H1 (cell line): Measurements from ENCODE around the gene CACNA1B. TPM values are rescaled to one million over a fixed set of nuclear protein-coding genes. Genes with fewer than 3 reads are reported as not detected.

Experiments
- CTCF ChIA-PET: fragments of 300-600 bp; sonication (Branson Sonifier 250); formaldehyde crosslinking; loops from one replicate; lab custom pipeline; 2021; ENCODE audit not compliant: partially characterized antibody; lab: Charles Lee
- POLR2A ChIA-PET: fragments of 300-600 bp; sonication (Branson Sonifier 250); formaldehyde crosslinking; loops from one replicate; lab custom pipeline; 2021; ENCODE audit warnings: inconsistent platforms; ENCODE audit not compliant: partially characterized antibody; lab: Charles Lee
- DNase-seq, 2 experiments: peaks; one replicate each; pipeline versions ENCODE4 v3.0.0 to v3.0.0-alpha.2; 2010 to 2022; ENCODE audit warnings: low spot score in 2 of 2, low read depth in 1 of 2, mixed read lengths in 1 of 2
- FAIRE-seq: peaks from 2 replicates; lab custom pipeline; 2011; peaks lifted over from hg19 to GRCh38; lab: Jason Lieb, UNC
- H2AFZ ChIP-seq: 2 replicates; pipeline ENCODE4 v1.8.1; 2012; ENCODE audit warnings: low read length, inconsistent platforms
- H2AK5ac ChIP-seq: 2 replicates; pipeline ENCODE4 v1.6.1; 2013; ENCODE audit warnings: low read depth, low read length
- H2BK120ac ChIP-seq: replicated peaks from 2 replicates; pipeline ENCODE3; 2013; ENCODE audit warnings: low read depth, low read length, inconsistent platforms
- H2BK12ac ChIP-seq: 2 replicates; pipeline ENCODE4 v1.6.1; 2013; ENCODE audit warnings: low read depth, low read length
- H2BK15ac ChIP-seq: 2 replicates; pipeline ENCODE4 v1.6.1; 2013; ENCODE audit warnings: low read length
- H2BK20ac ChIP-seq: 2 replicates; pipeline ENCODE4 v1.6.1; 2013; ENCODE audit warnings: low read length
- H2BK5ac ChIP-seq: 2 replicates; pipeline ENCODE4 v1.6.1; 2013; ENCODE audit warnings: low read depth, low read length
- H3K14ac ChIP-seq: 2 replicates; pipeline ENCODE4 v1.6.1; 2013; ENCODE audit warnings: inconsistent platforms; ENCODE audit not compliant: insufficient read length
- H3K18ac ChIP-seq: 2 replicates; pipeline ENCODE4 v1.6.1; 2013; ENCODE audit warnings: low read length; ENCODE audit errors: extremely low read depth
- H3K23ac ChIP-seq: 2 replicates; pipeline ENCODE4 v1.6.1; 2013; ENCODE audit warnings: inconsistent platforms; ENCODE audit not compliant: insufficient read length
- H3K23me2 ChIP-seq: 2 replicates; pipeline ENCODE4 v1.6.1; 2013; ENCODE audit warnings: low read depth, low read length
- H3K27ac ChIP-seq: 2 replicates; pipeline ENCODE4 v1.6.1; 2011; ENCODE audit warnings: low read depth, low read length, inconsistent platforms
- H3K27me3 ChIP-seq, 4 experiments: replicated peaks in 1 of 4; 1 replicate in 1 of 4; 2 replicates in 3 of 4; pipeline versions ENCODE4 v1.6.1 to v1.8.1; 2011 to 2013; ENCODE audit warnings: low read length in 3 of 4, mild to moderate bottlenecking in 3 of 4, inconsistent platforms in 2 of 4, mixed read lengths in 2 of 4, moderate library complexity in 1 of 4; ENCODE audit not compliant: control insufficient read depth in 3 of 4, insufficient read depth in 3 of 4; ENCODE audit errors: extremely low read depth in 1 of 4
- H3K36me3 ChIP-seq, 4 experiments: 2 replicates each; pipeline versions ENCODE4 v1.6.1 to v1.8.1; 2011 to 2013; ENCODE audit warnings: mild to moderate bottlenecking in 4 of 4, low read length in 3 of 4, moderate library complexity in 2 of 4, control low read depth in 1 of 4, inconsistent platforms in 1 of 4; ENCODE audit not compliant: insufficient read depth in 4 of 4, control insufficient read depth in 2 of 4
- H3K4ac ChIP-seq: replicated peaks from 2 replicates; pipeline ENCODE3; 2013; ENCODE audit warnings: low read length, low read depth, mixed read lengths, inconsistent platforms; ENCODE audit not compliant: insufficient read length
- H3K4me1 ChIP-seq, 4 experiments: replicated peaks in 1 of 4; 1 replicate in 1 of 4; 2 replicates in 3 of 4; pipeline versions ENCODE4 v1.6.1 to v1.8.1; 2011 to 2013; ENCODE audit warnings: low read length in 3 of 4, inconsistent platforms in 2 of 4, mixed read lengths in 1 of 4; ENCODE audit not compliant: insufficient read depth in 4 of 4, control insufficient read depth in 3 of 4
- H3K4me2 ChIP-seq, 2 experiments: 2 replicates each; pipeline versions ENCODE4 v1.6.1 to v1.8.1; 2011 to 2013; ENCODE audit warnings: low read depth in 2 of 2, low read length in 2 of 2, control low read depth in 1 of 2, inconsistent platforms in 1 of 2, mild to moderate bottlenecking in 1 of 2; ENCODE audit not compliant: insufficient read depth in 1 of 2
- H3K4me3 ChIP-seq, 4 experiments: fragments of 200-600, 300-600 bp in 1 of 4; sonication (generic), shearing (Covaris generic), sonication (Bioruptor Twin) in 1 of 4; 2 replicates each; pipeline versions ENCODE4 v1.5.1 to v1.8.1; 2011 to 2016; ENCODE audit warnings: low read length in 4 of 4, low read depth in 3 of 4, control low read depth in 2 of 4, inconsistent platforms in 2 of 4, mild to moderate bottlenecking in 2 of 4, mixed read lengths in 1 of 4, moderate library complexity in 1 of 4; ENCODE audit not compliant: insufficient read depth in 2 of 4; ENCODE audit errors: extremely low read depth in 1 of 4
- H3K56ac ChIP-seq: replicated peaks from 2 replicates; pipeline ENCODE3; 2013; ENCODE audit warnings: low read depth, mild to moderate bottlenecking, mixed read lengths, low read length, inconsistent platforms; ENCODE audit not compliant: insufficient read length
- H3K79me1 ChIP-seq: 2 replicates; pipeline ENCODE4 v1.6.1; 2013; ENCODE audit warnings: low read depth, low read length, control low read depth
- H3K79me2 ChIP-seq, 2 experiments: 2 replicates each; pipeline versions ENCODE4 v1.6.1 to v1.8.1; 2012 to 2013; ENCODE audit warnings: low read length in 2 of 2, mild to moderate bottlenecking in 2 of 2, inconsistent platforms in 1 of 2; ENCODE audit not compliant: insufficient read depth in 2 of 2, control insufficient read depth in 1 of 2
- H3K9ac ChIP-seq, 4 experiments: replicated peaks in 1 of 4; 1 replicate in 1 of 4; 2 replicates in 3 of 4; pipeline versions ENCODE4 v1.6.1 to v1.8.1; 2011 to 2013; ENCODE audit warnings: low read depth in 3 of 4, low read length in 3 of 4, control low read depth in 2 of 4, mild to moderate bottlenecking in 2 of 4, moderate library complexity in 2 of 4, inconsistent platforms in 1 of 4; ENCODE audit errors: extremely low read depth in 1 of 4
- H3K9me3 ChIP-seq, 2 experiments: 2 replicates each; pipeline versions ENCODE4 v1.6.1 to v1.8.1; 2012 to 2013; ENCODE audit warnings: mild to moderate bottlenecking in 2 of 2, moderate library complexity in 2 of 2, control low read depth in 1 of 2, inconsistent platforms in 1 of 2, low read depth in 1 of 2, low read length in 1 of 2, mixed read lengths in 1 of 2; ENCODE audit not compliant: insufficient read depth in 2 of 2
- H4K20me1 ChIP-seq, 2 experiments: replicated peaks in 1 of 2; 2 replicates each; pipeline versions ENCODE3 to v1.8.1; 2011 to 2013; ENCODE audit warnings: inconsistent platforms in 2 of 2, low read length in 2 of 2, mild to moderate bottlenecking in 1 of 2; ENCODE audit not compliant: insufficient read depth in 2 of 2, control insufficient read depth in 1 of 2
- H4K5ac ChIP-seq: 2 replicates; pipeline ENCODE4 v1.6.1; 2013; ENCODE audit warnings: low read length, low read depth, mixed read lengths, inconsistent platforms; ENCODE audit not compliant: insufficient read length
- H4K8ac ChIP-seq: 2 replicates; pipeline ENCODE4 v1.8.0; 2013; ENCODE audit warnings: mild to moderate bottlenecking, moderate library complexity, low read length, inconsistent platforms; ENCODE audit not compliant: insufficient read depth; ENCODE audit errors: extremely low read depth
- H4K91ac ChIP-seq: replicated peaks from 2 replicates; pipeline ENCODE3; 2013; ENCODE audit warnings: low read length, mixed read lengths, inconsistent platforms; ENCODE audit not compliant: insufficient read length
- BCL11A ChIP-seq, 2 experiments: IDR thresholded peaks; one replicate each; pipeline ENCODE4 v1.6.1; 2011; ENCODE audit warnings: low read depth in 2 of 2, low read length in 2 of 2, mild to moderate bottlenecking in 2 of 2
- BRCA1 ChIP-seq: IDR thresholded peaks from 2 replicates; pipeline ENCODE4 v1.6.1; 2012; ENCODE audit warnings: low read depth, low read length, improper control_type of control experiment
- CBX5 ChIP-seq: fragments of 300-800, 300-1000 bp; sonication (generic); IDR thresholded peaks from 2 replicates; pipeline ENCODE4 v1.7.1; 2016; ENCODE audit warnings: antibody characterized with exemption, low read length, low read depth
- CEBPB ChIP-seq: IDR thresholded peaks from 2 replicates; pipeline ENCODE4 v1.6.1; 2012; ENCODE audit warnings: low read depth, low read length
- FOSL1 ChIP-seq: IDR thresholded peaks from 2 replicates; pipeline ENCODE4 v1.6.1; 2011; ENCODE audit warnings: mild to moderate bottlenecking, low read depth, low read length, moderate library complexity; ENCODE audit not compliant: insufficient read depth
- HDAC2 ChIP-seq, 2 experiments: fragments of 300-600 bp in 1 of 2; sonication (generic) in 1 of 2; IDR thresholded peaks; 2 replicates each; pipeline ENCODE4 v1.6.1; 2011 to 2012; ENCODE audit warnings: low read depth in 2 of 2, low read length in 2 of 2, mild to moderate bottlenecking in 2 of 2, moderate library complexity in 2 of 2, borderline replicate concordance in 1 of 2, inconsistent platforms in 1 of 2
- MAFK ChIP-seq: IDR thresholded peaks from 2 replicates; pipeline ENCODE4 v1.6.1; 2012; ENCODE audit warnings: low read depth, mild to moderate bottlenecking, improper control_type of control experiment, low read length
- PHF8 ChIP-seq: fragments of 200-600 bp; sonication (generic); conservative IDR thresholded peaks from 2 replicates; pipeline ENCODE4 v1.7.1; 2012; ENCODE audit warnings: low read depth, mild to moderate bottlenecking, inconsistent platforms, low read length, moderate library complexity
- POLR2AphosphoS5 ChIP-seq: IDR thresholded peaks from 2 replicates; pipeline ENCODE4 v1.6.1; 2011; ENCODE audit warnings: low read depth, low read length
- RBBP5 ChIP-seq: IDR thresholded peaks from 2 replicates; pipeline ENCODE4 v1.7.1; 2012; ENCODE audit warnings: low read depth, mild to moderate bottlenecking, inconsistent platforms, low read length, moderate library complexity, borderline replicate concordance
- SAP30 ChIP-seq: fragments of 300-600 bp; sonication (generic); IDR thresholded peaks from 2 replicates; pipeline ENCODE4 v1.7.1; 2012; ENCODE audit warnings: low read length, moderate library complexity, mild to moderate bottlenecking, inconsistent platforms; ENCODE audit not compliant: insufficient read depth, insufficient replicate concordance
- SIRT6 ChIP-seq: IDR thresholded peaks from one replicate; pipeline ENCODE4 v1.7.1; 2012; ENCODE audit warnings: low read length, inconsistent platforms
- YY1 ChIP-seq: IDR thresholded peaks from 2 replicates; pipeline ENCODE4 v1.6.1; 2011; ENCODE audit warnings: low read depth, mild to moderate bottlenecking, low read length
- WGBS, 2 experiments: shearing (Covaris generic) in 1 of 2; methylation state at CpG; one replicate each; pipeline versions ENCODE4 v1.1.6 to v1.1.7; 2013 to 2015; ENCODE audit warnings: low lambda C conversion rate in 2 of 2, mixed read lengths in 2 of 2, inconsistent platforms in 1 of 2, low coverage in 1 of 2, missing lambda C conversion rate in 1 of 2; ENCODE audit not compliant: insufficient replicate concordance in 2 of 2, insufficient coverage in 1 of 2, insufficient read length in 1 of 2; ENCODE audit errors: extremely low coverage in 1 of 2, missing lambda C conversion rate in 1 of 2; 5-methylcytosine and 5-hydroxymethylcytosine counted together
- polyA plus RNA-seq, 7 experiments: library from polyadenylated mRNA; depleted of rRNA in 3 of 7; stranded (reverse) in 5 of 7; unstranded in 2 of 7; fragments of >200 nt in 5 of 7; fragments of 200-250 nt in 2 of 7; gene quantifications; 1 replicate in 5 of 7; 2 replicates in 1 of 7; 4 replicates in 1 of 7; pipeline versions ENCODE4 v1.2.1 to v1.2.3, GENCODE V29; 2011 to 2013; ENCODE audit warnings: missing spikeins in 2 of 7, mixed read lengths in 2 of 7
- total RNA-seq: library from RNA; stranded (reverse); fragmentation: NEBNext Ultra II Directional; extraction: Animal tissue kit (Norgen Biotek cat#: 25700); gene quantifications from 2 replicates; pipeline ENCODE4 v1.2.1, GENCODE V29; 2021
- TF ChIP-seq, protein P1 (sequence below): IDR thresholded peaks from 2 replicates; pipeline ENCODE4 v1.6.1; 2012; ENCODE audit warnings: inconsistent platforms

Gene CACNA1B
- total and polyA plus RNA-seq, 2 of the 8 experiments (the other 6 are each of a cell fraction or from before 2014, with no cell fraction given), result 1.5 to 5.7 TPM

DNA sequence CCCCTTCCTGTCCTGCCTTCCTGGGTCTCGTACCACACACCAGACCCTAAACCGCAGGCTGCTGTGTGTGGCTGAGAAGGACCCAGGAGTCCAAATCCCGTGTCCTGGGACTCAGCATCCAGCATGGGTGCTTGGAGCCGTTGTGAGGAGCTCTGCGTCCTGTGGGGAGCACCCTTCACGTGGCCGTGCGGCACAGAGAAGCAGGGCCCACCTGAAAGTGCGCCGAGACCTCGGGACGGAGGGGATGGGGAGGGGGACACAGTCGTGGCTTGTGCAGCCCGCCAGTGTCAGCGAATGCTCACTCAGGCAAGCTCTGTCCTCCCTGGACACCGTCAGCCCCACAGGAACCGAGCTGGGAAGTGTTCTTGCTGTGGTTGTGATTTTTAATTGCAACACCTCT is 244.6 kb downstream of the CACNA1B start:
- Histone ChIP-seq H3K27ac (no peak overlapping the region), H2AK5ac (no peak overlapping the region), H3K4me1 (no peaks in the 10 kb centered on the region), H2BK5ac (no peak overlapping the region), H3K23me2 (no peaks in the 10 kb centered on the region; the same call in 1 of the 2 replicates), H3K18ac (no peak overlapping the region), H3K9ac (no peak overlapping the region), H3K36me3 (peaks cover 0 to 8% (median 0%) of the 10 kb centered on the region in 4 experiments; a peak in 1 of 8 replicates), H2BK120ac (no peak overlapping the region), H3K4me3 (no peak overlapping the region), H4K91ac (no peak overlapping the region), H3K4ac (no peak overlapping the region), H4K20me1 (no peaks in the 10 kb centered on the region), H3K9me3 (peaks cover 62 to 83% of the 10 kb centered on the region in 2 experiments), H3K4me2 (no peak overlapping the region), H3K14ac (no peak overlapping the region), H3K56ac (no peak overlapping the region), H3K27me3 (no peaks in the 10 kb centered on the region), H4K8ac (no peak overlapping the region), H2BK12ac (no peak overlapping the region), H4K5ac (no peak overlapping the region), H2AFZ (no peak overlapping the region), H3K23ac (no peak overlapping the region), H3K79me1 (no peaks in the 10 kb centered on the region), H2BK15ac (no peak overlapping the region), H2BK20ac (no peak overlapping the region), H3K79me2 (no peaks in the 10 kb centered on the region)
- POLR2A ChIA-PET, result no interaction called here
- FAIRE-seq (no peak), DNase-seq (no peak)
- WGBS, 2 experiments, result 84% methylated on average over 10 of the region's 17 CpGs; no CpG with 5 or more reads in 1 of the 2 experiments
- CTCF ChIA-PET, result no interaction called here
- TF ChIP-seq BRCA1, result no peak
- TF ChIP-seq YY1, result no peak
- TF ChIP-seq CEBPB, result no peak
- no peak for TF ChIP-seq HDAC2 (IDR thresholded peaks at IDR 0.05; ENCODE audit: borderline replicate concordance in 1 of 2, low read depth in 2 of 2, low read length in 2 of 2)
- TF ChIP-seq PHF8, result no peak
- TF ChIP-seq POLR2AphosphoS5, result no peak
- TF ChIP-seq BCL11A (IDR thresholded peaks at IDR 0.05; ENCODE audit: low read depth in 2 of 2, low read length in 2 of 2), result no peak
- TF ChIP-seq FOSL1, result no peak
- no peak for TF ChIP-seq SAP30
- no peak for TF ChIP-seq RBBP5
- no peak for TF ChIP-seq CBX5
- TF ChIP-seq, protein P1, sequence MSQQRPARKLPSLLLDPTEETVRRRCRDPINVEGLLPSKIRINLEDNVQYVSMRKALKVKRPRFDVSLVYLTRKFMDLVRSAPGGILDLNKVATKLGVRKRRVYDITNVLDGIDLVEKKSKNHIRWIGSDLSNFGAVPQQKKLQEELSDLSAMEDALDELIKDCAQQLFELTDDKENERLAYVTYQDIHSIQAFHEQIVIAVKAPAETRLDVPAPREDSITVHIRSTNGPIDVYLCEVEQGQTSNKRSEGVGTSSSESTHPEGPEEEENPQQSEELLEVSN, result no peak
- TF ChIP-seq MAFK, result no peak
- TF ChIP-seq SIRT6, result no peak
